HG03342 (cell line): Measurements from ENCODE around the gene DISC1.

ENCODE experiments used
- ATAC-seq: cut with Tn5 transposase; IDR thresholded peaks from one replicate; pipeline ENCODE4 v1.9.1; 2021; ENCODE audit warnings: mild to moderate bottlenecking, moderate library complexity; ENCODE audit not compliant: unreplicated experiment

The DISC1 gene

DNA sequence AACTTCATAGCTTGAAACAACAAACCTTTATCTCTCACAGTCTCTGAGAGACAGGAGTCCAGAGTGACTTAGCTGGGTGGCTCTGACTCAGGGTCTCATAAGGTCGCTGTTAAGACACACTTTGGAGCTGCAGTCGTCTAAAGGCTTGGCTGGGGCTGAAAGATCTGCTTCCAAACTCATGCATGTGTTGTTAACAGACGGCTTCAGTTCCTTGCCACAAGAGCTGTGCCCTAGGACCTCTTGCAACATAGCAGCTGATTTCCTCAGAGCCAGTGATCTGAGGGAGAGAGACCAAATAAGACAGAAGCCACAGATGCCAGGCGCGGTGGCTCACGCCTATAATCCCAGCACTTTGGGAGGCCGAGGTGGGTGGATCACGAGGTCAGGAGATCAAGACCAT lies 176.8 kb downstream of the DISC1 start:
- ATAC-seq: no peak

DNA sequence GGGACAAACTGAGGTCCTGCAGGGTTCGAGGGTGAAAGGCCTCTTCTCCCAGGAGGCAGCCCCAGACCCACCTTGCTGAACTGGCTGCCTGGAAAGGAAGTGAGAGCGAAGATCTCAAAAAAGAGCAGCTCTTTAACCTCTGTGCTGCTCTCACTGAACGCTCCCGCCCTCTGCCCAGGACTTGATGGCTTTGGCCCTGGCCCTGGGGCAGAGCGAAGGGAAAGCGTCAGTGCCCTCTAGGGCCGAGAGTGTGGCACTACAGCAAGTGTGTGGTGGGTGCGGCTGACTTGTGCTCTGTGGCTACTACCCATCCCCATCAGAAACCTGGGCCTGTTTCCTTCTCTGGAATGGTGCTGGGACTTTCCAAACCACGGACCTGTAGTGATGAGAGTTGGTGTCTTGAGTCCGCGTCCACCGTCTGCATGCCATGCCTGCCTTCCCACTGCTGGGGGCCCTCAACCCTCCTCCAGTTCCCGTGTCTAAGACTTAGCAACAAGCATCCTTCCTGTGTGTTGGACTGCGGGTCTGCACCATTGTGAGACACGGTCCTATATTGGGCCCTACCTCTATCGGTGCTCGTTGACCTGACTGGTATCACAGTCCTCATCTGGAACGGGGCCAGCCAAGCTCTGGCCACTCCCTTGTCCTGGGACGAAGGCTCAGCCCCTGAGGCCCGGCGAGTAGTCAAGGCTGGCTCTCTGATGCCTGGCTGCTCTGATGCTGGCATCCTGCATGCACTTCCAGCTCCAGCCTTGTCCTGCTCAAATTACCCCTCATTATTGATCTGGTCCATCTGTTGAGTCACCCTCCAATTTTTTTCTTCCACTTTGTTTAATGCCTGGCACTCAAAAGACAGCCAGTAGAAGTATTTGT lies 180.3 kb downstream of the DISC1 start:
- peak; percentile 92 for ATAC-seq

DNA sequence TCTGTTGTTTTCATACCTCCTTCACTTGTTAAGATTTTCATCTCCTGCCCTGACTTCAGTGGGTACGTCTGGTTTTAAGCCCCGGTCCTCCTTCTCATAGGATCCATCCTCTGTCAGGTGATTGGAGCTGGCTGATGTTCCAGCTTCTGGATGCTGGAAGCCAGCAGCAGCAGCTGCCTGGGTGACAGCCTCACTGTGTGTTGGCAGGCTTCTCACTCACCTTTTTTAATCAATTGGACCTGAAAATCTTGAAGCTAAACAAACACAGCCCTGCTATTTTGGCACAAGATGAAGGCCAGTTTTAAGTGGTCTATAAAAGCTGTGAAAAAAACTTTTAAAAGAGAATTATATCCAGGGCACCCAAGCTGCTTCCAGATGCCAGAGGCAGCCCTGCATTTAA lies 181.0 kb downstream of the DISC1 start:
- ATAC-seq: no peak

- no peak for ATAC-seq
Measured at GRCh38 chr1:231808116-231808515, 181.5 kb downstream of the DISC1 start.

DNA sequence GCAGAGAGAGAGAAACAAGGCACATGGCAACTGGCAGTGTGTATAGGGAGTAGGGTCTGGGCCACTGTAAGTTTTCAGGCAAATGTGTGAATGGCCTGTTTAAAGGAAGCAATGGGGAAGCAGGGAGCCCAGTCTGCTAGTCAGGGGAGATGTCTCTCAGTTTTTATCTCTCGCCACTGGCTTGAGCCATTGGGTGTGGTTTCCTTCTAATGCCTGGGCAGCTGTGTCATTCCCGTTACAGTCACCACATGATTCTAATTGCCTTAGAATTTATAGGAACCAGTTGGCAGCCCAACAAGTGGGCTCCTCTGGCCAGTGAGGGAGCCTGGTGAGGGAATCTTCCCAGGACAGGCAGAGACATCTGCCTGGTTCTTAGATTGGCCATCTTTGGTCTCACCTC lies 182.4 kb downstream of the DISC1 start:
- no peak for ATAC-seq

DNA sequence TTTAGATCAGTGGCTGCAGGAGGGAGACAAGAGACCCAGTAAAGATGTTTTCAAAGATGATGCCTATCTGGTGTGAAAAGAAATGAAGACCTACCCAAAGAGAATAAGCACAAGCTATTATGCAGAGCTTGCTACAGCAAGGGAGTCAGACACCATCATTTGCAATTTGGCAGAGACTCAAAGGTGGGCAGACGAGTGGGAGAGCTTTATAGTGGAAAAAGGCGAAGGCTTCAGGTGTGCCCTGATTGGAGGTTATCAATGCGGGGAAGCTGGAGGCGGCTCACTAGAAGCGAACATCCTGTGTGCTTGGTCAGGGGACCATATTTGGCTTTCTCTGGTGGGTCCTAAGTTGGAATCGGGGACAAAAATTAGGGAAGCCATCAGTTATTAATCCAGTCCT lies 183.8 kb downstream of the DISC1 start:
- ATAC-seq: no peak

DNA sequence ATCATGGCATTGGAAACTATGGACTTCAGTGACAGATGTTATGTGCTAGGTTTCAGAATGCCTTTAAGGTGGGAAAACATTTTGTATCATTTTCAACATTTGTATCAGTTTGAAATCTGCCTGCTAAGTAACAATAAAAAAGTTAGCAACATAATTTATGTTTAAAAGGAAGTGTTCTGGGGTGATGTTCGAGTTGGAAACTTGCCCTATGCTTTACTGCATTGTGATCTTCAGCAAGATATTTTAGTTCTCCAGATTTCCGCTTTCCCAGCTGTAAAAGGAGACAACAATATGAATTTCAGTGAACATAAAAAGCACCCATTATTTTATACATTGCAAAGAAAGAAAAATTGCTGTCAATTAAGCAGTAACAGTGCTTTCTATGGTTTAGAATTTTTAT lies 187.4 kb downstream of the DISC1 start:
- no peak for ATAC-seq

DNA sequence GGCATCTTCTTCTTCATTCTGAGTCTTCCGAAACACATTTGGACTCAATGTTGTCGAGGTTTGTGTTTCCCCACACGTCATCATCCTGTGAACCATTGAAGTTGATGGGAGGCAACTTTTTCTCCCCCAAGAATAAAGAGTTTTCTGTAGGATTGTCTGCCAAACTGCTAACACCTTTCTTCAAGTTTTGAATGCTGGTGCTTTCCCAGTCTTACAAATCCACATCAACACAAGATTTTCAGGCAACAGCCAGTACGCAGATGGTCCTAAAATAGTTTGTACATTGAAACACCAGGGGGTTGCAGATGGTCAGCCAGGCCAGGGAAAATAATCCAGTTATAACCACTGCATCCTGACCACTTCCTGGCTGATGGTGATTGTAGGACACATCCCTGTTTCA lies 187.9 kb downstream of the DISC1 start:
- no peak for ATAC-seq

- no peak for ATAC-seq
Measured at GRCh38 chr1:231817801-231818200, 191.2 kb downstream of the DISC1 start.

DNA sequence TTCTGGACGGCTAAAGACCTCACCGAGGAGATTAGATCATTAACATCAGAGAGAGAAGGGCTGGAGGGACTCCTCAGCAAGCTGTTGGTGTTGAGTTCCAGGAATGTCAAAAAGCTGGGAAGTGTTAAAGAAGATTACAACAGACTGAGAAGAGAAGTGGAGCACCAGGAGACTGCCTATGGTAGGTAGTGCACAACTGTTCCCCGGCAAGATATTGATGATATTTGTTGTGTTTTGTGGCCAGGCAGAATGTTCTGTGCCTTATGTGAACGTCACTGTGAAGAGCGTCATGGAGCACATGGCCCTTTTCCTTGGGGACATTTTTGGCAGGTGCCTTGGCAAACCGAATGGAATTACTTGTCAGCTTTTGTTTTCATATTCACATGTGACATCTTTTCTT lies 191.7 kb downstream of the DISC1 start:
- ATAC-seq: no peak

DNA sequence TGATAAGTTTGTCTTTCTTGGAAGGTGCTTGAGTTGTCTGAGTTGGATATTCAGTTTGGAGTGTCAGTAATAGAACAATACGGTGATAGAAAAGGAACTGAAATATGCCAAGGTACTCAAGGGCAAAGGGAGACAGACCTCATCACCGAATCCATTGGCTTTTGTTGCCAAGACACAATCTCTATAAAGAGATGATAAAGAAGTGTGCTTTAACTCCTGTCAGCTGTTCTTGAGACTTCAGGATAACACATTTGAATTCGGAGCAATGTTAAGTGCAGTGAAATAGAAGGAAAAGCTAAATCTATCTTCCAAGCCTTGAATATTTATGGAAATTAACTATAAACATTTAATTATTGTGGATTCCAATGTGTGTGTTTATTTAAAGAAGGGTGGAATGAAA lies 194.7 kb downstream of the DISC1 start:
- no peak for ATAC-seq

GRCh38 chr1:231822041-231822440 lies 195.5 kb downstream of the DISC1 start:
- no peak for ATAC-seq

- ATAC-seq: no peak
Measured at GRCh38 chr1:231826566-231826965, 200.0 kb downstream of the DISC1 start.

GRCh38 chr1:231827337-231828105 lies 200.9 kb downstream of the DISC1 start:
- ATAC-seq: no peak

- no peak for ATAC-seq
Measured at GRCh38 chr1:231828182-231828920, 201.8 kb downstream of the DISC1 start.

GRCh38 chr1:231829332-231829731 lies 202.7 kb downstream of the DISC1 start:
- no peak for ATAC-seq

- ATAC-seq: no peak
Measured at GRCh38 chr1:231836227-231836893, 209.8 kb downstream of the DISC1 start.

DNA sequence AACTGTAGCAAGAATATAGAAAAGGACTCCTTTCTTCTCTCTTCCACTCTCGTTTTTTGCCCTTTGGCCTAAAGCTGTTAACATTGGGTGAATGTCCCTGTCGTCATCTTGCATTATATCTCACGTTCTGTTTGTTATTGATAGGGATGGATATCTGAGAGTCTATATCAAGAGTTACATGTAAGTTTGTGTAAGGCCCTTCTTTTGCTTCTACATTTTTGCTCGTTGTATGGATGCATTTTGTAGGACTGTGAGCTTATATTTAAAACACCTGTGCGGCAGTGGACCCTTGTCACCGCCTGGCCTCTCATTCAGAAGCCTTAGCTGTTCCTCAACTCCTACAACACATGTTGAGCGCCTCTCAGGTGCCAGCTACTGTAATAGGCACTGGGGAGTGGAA lies 211.9 kb downstream of the DISC1 start:
- no peak for ATAC-seq

GRCh38 chr1:231839999-231840398 lies 213.4 kb downstream of the DISC1 start:
- no peak for ATAC-seq

- no peak for ATAC-seq
Measured at GRCh38 chr1:231841616-231842344, 215.2 kb downstream of the DISC1 start.
